Measurements from ENCODE around the gene ATP6V0E1.

GRCh38 chr5:172943906-172944305 lies 39.7 kb upstream of the ATP6V0E1 start:
- TF ChIP-seq CTCF (IDR thresholded peaks at IDR 0.05) (no peak), POLR2A (IDR thresholded peaks at IDR 0.05) (no peak)

Measured in stomach (tissue), 4 donors.